GDM1 (cell line): Measurements from ENCODE around the gene CHST4.
"Not testable (repeated sequence)": the region's sequence is repeated elsewhere in the genome, so short reads cannot be mapped to it uniquely, and the experiment has no call there.

ENCODE experiments used
- DNase-seq: peaks from one replicate; lab custom pipeline; 2025; lab: John Stamatoyannopoulos, UW

The CHST4 gene

DNA sequence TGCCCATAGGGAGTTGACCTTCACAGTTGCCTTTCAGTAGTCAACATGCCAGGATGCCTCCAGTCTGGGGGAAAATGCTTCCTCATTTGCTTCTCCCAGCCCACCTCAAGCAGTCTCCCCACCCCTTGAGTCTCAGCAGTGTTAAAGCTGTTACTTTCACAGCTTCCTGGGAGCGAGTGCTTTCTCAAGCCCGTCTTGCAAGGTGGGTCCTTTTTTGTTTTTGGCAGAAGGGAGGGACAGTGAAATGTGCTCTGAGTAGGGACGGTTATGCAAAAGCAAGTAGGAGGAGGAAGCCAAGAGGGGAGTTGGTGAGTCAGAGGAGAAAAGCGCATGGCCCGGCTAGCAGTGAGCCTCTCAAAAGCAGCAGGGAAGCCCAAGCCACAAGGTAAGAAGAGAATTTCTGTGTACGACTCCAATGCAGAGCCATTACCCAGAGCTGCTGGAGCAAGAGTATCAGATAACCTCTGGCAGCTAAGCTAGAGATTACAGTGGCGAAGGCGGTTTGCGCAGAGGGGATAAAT is at the start of gene CHST4:
Gene CHST4 (plus strand): TSS at position 316 of the 521 bp plus-strand sequence. CDS start 10,252 bp downstream, outside the sequence.
- DNase-seq: no peak

DNA sequence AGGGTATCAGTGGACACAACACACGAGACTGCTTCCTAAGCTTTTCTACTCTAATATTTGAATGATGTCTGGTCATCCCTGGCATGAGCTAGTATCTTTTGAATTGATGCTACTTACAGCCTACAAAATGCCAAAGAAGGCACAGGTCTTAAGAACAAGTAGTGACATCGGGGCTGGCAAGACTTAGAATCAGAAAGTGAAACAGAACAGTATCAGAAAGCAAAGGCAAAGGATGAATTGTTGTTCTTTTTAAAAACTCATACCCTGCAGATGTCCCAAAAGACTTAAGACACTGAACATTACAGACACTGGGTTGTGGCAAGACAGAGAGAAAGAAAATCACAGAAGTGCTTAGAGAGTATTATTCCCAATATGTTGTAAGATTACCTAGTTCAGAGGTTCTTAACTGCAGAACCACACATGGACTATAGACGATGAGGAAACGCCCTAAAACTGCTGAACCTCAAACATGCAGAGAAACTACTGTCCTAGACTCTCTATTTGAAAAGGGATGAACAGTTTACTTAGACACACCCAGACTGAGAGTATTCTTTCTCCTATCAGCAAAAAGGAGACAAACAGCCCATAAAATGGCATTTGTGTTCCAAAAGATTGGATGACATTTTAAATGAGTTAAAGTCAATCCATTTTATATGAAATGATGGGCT is 49.6 kb upstream of the CHST4 start:
- no peak for DNase-seq

DNA sequence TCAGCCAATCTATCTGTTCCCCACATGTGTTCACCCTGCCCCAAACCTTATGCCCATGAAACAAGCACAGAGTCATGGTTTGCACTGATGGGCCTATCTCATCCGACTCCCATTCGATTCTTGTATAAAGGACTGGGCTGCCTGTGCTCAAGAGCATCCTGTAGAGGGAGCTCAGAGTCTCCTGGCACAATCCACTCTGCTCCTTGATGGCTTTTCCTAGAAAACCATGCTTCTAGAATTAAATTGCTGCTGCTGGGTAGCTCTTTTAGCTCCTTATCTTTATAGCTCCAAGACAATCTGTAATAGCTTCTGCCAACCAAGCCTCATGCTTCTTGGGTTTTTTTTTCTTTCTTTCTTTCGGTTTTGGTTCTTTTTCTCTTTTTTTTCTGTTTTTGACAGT is 46.8 kb upstream of the CHST4 start:
- DNase-seq: no peak

DNA sequence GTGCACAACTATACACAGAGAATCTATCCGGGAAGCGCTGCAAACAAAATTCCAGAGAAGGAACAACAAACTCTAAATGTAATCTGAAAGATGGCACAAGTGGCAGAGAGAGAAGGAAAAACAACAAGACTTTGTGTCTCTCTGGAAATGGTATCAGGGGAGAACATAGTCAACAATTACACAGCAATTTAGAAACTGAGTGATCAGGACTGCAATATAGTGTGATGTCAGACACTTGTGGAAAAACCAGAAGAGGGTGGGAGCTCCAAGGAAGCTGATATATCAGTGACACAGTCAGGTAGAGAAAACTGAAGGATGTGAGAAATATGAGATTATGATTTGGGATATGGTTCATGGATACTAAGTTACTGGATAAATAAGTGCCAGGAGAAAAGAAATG is 45.3 kb upstream of the CHST4 start:
- no peak for DNase-seq

DNA sequence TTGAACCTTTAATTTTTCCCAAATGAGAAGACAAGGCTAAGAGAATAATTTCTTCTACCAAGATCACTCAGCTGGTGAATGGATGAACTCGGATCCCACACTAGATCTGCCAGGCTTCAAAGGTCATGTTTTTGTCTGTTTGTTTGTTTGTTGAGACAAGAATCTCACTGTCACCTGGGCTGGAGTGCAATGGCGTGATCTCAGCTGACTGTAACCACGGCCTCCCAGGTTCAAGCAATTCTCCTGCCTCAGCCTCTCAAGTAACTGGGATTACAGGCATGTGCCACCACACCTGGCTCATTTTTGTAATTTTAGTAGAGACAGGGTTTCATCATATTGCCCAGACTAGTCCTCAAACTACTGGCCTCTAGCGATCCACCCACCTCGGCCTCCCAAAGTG is 43.7 kb upstream of the CHST4 start:
- DNase-seq: no peak

DNA sequence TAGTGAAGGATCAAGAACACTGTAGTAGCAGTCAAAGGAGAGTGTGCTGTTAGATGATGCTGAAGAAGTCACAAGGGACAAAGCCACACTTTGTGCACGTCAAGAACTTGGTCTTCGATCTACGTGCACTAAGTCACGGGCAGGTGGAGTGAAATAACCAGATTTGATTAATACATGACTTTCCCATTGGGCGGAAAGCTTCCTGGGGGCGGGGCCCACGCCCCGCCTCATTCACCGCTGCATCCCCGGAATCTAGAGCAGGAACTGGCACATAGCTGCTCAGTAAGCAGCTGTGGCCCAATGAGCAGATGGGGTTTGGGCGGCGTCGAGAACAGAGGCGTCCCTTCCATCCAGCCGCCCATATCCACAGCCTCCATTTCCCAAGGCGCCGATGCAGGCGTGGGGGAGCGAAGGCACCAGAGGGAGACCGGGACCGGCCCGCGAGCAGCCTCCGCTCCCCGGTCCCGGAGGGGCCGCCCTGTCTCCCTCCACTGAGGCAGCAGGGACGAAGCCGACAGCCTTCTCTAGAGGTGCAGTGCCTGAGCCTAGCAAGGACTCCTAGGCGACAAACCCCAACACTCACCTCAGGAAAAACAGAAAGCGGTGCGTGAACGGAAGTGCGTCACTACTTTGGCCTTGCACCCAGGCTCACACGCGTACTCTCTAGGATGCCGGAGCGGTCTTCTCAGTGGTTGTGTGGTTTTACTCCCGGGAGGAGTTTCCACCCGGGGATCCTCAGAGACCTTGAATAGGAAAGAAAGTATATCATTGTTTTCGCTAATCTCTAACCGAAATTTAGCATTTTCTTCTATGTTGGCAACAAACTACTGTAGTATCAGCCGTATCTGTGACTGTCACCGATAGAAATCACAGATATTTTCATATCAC is 42.0 kb upstream of the CHST4 start:
- peak; percentile 52 for DNase-seq

DNA sequence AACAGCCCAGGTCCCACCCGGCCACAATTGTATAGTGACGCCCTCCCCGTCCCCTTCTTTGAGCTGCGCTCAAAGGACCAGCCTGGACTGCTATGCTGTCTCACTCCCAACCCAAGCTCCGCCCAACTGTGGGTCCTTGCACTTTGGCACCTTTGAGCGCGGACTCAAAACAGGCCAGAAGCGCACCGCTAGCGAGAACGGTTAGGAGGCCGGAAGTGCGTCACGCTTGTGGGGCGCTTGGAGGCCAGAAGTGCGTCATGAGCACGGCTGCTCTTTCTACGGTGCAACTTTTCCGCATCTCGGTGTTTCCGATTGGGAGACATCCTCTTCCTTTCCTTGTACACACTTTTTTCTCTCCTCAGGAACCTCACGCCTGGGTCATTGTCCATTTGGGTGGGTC is 37.1 kb upstream of the CHST4 start, which contains the start of gene ZNF19:
Gene ZNF19 (minus strand): TSS at position 203 of the 400 bp plus-strand sequence. CDS start 7,210 bp downstream, outside the sequence.
- DNase-seq: no peak

DNA sequence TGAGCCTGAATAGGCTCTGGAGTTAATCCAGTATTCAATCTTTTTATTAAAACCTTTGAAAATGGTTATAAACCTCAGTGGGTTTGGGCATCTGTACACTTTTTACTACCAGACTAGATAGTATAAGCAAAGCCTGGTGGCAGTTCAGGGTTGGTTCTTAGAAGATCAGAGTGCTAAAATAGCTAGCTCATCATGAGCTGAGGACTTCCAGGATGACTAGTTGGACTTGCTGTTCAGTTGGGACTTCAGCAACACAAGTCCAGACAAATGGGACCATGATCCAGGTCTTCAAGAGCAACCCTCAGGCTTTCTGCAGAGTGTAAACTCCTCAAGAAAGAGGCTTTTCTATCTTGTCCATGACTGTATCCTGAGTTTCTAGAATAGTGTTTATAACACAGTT is 35.9 kb upstream of the CHST4 start:
- no peak for DNase-seq

DNA sequence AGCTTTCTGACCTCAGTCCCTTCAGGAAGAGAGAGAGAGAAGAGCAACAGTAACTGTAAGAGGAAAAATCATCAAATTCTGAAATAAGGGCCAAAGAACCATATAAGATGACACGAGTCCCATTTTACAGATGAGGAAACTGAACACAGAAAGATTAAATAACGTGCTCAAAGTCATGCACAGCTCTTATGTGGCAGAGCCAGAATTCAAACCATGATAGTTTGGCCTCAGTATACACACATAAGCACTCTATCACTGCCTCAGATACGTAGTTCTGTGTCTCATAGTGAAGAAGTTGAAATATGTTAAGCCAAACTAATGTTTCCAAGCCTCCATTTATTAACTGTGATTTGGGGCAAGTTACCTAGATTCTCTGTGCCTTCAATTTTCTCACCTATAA is 35.2 kb upstream of the CHST4 start:
- no peak for DNase-seq

DNA sequence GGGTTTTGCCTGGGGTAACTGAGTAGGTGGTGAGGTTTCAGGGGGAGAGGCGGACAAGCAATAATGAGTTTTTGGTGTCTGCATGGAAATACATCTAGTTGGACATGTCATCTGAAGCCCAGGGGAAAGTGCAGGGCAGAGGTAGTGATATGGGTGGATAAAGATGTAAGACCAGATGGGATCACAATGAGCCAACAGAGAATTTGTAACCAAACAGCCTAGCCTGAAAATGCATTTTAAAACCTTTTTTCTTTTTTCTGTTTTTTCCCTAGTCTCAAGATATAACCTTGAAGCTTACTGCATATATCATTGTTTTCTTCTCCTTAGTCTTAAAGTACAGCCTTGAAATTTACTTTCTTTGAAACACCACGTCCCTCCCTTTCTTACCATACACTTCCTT is 33.4 kb upstream of the CHST4 start:
- no peak for DNase-seq

DNA sequence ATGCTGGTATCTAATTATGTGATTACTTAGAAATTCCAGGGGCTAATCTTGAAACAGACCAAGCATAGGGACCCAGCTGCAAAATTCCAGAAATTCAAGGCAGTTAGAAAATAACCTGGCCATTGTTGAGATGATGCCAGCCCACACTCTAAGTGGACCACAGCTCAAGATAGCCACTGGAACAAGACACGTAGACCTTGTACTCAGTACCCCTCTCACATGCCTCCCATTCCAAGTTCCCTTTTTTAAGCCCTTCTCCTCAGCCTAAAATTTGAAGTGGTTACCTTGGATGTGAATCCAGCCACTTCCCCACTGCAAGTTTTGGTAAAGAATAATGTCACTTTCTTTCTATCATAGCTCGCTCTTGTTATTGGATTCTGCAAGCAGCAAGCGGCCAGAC is 33.0 kb upstream of the CHST4 start:
- DNase-seq: no peak

DNA sequence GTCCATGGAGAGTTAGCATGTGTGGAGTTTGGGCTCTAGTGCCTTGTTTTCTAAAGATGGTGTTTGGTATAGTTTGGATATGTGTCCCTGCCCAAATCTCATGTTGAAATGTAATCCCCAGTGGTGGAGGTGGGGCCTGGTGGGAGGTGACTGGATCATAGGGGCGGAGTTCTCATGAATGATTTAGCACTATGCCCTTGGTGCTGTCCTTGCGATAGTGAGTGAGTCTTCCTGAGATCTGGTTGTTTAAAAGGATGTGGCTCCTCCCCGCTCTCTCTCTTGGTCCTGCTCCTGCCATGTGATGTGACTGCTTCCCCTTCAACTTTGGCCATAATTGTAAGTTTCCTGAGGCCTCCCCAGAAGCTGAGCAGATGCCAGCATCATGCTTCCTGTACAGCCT is 28.2 kb upstream of the CHST4 start:
- DNase-seq: no peak

DNA sequence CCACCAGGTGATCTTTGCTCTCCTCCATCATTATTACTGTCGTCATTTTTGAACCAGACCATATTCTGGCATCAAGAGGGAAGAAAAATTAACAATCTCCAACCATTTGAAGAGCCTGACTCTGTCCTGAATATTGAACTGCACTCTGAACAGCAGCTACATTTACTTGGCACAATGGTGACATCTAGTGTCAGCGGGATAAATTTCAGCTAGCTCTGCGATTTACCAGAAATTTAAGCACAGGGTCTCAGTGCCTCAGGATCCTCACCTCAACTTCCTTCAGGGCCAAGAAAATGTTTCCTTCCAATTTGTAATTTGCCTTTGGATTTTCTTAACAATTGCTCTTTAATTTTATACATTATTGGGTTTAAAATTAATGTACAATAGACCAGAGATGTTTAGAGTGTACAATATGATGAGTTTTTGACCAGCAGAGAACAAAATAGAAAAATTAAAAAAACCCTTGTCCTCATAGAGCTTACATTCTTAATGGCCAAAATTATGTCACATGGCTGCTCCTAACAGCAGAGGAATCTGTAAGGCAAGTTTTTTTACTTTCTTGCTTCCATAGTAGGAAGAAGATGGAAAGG is 26.4 kb upstream of the CHST4 start:
- DNase-seq: peak; percentile 1

DNA sequence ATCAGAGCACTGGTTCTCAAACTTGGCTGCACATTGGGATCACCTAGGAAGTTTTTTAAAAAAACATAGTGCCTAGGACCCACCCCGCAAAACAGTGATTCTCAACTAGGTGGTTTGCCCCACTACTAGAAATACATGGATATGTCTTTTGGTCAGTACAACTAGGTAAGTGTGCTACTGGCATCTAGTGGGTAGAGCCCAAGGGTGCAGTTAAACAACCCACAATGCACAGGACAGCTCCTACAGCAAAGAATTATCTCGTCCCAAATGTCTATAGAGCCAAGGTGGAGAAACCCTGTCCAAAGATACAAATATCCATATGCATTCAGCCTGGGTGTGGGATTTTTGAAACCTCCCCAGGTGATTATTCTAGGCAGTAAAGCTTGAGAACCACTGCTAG is 25.3 kb upstream of the CHST4 start:
- no peak for DNase-seq

DNA sequence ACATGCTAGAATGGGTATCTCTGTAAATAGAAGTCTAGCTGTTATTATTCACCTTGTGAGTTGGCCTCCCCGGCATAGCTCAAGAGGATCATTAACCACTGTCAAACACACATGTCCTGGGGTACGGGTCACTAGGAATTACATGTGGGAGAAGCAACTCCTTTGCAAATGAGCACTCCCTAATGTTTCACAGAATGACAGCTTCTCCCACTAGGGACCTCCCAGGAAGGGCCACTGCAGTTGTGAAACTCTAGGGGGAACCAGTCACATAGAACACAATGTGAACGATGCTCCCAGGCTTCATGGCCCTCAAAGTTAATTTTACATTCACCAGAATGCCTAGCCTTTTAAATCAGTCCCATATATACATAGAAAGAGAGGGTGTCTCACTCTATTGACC is 24.7 kb upstream of the CHST4 start:
- no peak for DNase-seq

DNA sequence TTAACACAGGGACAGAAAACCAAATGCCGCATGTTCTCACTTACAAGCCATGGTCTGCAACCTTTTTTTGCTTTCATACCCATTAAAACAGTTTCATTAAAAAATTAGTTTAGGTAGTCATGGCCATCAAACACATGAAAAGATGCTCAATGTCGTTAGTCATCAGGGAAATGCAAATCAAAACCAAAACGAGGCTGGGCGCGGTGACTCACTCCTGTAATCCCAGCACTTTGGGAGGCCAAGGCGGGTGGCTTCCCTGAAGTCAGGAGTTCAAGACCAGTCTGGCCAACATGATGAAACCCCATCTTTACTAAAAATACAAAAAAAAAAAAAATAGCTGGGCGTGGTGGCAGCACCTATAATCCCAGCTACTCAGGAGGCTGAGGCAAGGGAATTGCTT is 22.2 kb upstream of the CHST4 start:
- not testable (repeated sequence) for DNase-seq

DNA sequence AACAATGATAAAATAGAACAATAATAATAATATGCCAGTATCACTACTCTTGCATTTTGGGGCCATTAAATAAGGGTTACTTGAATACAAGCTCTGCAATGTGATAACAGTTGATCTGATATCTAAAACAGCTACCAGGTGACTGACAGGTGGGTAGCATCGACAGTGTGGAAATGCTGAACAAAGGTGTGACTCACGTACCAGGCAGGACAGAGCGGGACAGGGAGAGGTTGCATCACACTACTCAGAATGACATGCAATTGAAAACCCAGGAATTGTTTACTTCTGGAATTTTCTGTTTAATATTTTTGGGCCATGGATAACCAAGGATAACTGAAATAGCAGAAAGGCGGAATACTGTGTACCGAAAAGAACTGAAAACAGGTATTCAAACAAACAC is 21.3 kb upstream of the CHST4 start:
- DNase-seq: no peak

DNA sequence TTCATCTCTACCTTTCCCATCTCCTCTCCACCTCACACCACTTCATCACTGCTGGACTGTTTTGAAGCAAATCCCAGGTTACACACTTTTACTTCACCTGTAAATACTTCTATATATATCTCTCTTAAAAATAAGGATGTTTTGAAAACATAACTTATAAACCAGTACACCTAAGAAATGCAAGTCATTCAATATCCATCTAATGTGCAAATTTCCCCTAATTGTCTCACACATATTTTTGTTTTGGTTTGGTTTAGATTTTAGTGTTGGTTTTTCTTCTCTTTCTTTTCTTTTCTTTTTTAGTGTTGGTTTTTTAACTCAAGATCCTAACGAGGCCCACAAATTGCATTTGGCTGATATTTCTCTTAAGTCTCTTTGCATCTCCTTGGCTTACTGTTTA is 19.2 kb upstream of the CHST4 start:
- no peak for DNase-seq

DNA sequence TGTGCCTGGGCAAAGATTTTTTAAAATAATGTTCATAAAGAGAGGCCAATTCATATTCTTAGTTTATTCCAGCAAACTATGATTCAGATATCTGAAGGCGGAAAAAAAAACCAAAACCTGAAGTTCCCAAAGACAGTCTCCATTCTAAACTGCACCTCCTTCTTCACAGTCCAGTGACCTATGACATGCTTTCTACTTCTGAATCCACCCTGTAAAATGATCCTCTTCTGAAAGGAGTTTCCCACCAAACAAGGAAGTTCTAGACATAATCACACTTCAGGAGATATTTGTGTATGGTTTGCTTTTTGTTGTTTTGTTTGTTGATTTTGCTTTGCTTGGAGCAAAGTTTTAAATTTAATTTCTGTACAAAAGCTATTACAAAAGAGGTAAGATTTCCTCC is 12.9 kb upstream of the CHST4 start:
- DNase-seq: no peak

DNA sequence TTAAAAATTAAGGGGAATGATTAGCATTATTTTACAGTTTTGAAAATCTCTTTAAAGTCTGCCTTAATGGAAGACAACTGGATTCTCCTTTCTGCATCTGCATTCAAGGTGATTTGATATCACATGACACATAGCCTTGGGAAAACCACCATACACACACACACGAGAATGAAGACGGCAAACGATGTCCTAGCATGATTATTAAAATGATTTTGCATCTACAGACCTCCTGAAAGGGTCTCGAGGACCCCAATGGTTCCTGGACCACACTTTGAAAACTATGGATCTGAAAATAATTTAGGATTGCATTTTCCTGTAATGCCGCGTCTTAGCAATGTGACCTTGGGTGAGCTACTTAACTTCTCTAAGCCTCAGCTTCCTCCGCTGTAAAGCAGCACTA is 11.8 kb upstream of the CHST4 start:
- DNase-seq: no peak

DNA sequence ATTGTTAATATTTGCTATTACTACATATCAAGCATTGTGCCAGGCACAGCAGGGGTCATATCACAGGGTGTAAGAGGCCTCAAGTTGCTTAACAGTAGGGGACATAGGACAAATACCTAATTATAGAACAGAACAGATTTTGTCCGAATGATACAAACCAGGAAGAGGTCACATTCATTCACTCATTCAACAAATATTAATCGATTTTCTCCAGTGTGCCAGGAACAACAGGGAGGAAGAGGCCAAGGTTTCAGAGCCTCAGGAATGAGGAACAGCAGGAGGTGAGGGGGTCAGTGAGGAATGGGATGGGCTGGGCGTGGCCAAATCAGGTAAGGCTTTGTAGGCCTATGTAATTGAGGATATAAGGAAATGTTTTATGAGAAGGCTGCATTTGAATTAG is 11.2 kb upstream of the CHST4 start:
- DNase-seq: no peak

DNA sequence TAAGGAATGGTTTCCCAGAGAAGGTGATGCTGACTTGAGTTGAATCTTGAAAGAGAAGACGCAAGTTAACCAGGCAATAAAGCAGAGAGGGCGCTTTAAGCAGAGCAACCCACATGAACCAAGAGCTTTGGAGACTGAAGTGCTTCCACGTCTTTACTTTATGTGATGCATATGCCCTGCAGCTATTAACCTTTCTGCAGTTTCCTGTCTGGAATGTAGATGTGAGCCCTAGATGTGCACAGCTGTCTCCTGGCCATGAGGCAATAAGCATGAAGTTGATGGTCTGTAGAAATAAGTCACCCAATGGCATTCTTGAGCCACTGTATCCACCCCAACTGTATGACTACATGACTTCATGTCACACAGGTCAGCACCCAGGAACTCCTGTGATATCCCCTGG is 5.7 kb upstream of the CHST4 start:
- no peak for DNase-seq
